ENCODE data around the gene G3BP2.

G3BP2 gene

DNA sequence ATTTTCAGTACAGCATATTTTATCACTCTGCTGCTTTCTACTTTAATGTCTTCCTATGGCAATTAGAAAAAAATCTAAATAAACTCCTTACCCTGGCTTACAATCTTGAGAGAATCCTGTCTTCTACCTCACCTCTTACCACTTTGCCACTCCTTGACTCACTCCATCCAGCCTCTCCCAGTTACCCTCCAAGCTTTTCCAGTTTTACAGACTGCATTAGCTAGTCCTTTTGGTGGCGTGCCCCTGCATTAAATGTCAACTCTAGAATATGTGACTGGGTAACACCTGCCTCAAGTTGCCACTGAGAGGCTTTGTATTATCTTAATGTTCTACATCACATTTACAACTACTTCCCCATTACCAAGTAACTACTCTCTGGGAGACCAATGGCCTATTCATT, 35.4 kb downstream of the G3BP2 start:
- no peak for DNase-seq (ENCODE audit: low spot score)

DNA sequence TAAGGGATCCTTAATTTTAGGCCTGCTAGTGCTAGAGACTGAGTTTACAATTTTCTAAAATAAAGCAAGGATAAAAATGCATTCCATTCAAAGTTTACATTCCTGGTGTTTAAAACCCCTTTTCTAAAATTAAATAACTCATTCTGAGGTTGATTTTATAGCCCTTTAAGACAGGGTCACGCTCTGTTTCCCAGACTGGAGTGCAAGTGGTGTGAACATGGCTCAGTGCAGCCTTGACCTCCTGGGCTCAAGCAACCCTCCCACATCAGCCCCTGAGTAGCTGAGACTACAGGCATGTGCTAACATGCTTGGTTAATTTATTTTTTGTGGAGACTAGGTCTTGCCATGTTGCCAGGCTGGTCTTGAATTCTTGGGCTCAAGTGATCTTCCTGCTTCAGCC, 36.0 kb downstream of the G3BP2 start:
- DNase-seq (ENCODE audit: low spot score), result no peak

DNA sequence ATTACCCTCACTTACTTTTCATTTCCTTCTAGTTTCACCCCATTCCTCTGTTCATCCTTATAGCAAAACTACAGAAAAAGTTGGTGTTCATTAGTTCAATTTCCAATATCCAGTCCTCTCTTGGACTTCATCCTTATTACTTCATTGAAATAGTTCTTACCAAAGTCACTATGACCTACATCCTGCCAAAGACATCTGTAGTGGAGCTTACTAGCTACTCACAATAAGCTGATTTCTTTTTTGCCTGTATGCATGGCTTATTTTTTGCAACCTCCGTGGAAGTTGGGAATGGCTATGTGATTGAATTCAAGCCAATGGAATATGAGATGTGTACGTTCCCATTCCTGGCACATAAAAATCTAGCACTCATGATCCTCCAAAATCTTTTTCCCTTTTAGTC, 38.3 kb downstream of the G3BP2 start:
- no peak for DNase-seq (ENCODE audit: low spot score)

DNA sequence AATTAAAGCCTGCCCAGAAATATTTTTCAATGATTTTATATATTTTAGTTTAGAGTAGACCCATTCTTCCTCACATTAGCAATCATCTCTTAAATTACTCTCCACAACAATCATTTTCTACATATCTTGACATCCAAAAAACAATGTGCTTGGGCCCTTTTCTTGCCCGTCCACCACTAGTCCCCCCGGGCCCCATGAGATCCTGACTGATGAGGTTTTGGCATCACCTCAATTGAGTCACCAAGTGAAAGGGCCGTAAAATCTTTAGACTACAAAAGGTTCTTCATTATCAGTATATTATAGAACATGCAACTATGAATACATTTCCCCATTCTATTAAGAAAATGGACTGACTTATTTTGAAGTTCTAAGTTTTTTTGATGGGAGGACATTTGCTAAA, 38.9 kb downstream of the G3BP2 start:
- no peak for DNase-seq (ENCODE audit: low spot score)

DNA sequence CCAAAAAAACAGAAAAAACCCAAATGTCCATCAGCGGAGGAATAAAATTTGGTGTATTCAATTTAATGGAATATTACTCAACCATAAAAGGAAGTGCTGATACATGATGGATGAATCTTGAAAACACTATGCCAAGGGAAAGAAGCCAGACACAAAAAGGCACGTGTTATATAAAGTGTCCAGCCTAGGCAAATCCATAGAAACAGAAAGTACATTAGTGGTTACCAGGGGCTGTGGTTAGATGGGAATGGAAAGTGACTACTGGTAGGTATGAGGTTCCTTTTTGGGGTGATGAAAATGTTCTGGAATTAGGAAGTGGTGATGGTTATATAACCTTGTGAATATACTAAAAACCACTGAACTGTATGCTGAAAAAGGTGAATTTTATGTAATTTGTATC, 39.4 kb downstream of the G3BP2 start:
- DNase-seq (ENCODE audit: low spot score), result no peak

DNA sequence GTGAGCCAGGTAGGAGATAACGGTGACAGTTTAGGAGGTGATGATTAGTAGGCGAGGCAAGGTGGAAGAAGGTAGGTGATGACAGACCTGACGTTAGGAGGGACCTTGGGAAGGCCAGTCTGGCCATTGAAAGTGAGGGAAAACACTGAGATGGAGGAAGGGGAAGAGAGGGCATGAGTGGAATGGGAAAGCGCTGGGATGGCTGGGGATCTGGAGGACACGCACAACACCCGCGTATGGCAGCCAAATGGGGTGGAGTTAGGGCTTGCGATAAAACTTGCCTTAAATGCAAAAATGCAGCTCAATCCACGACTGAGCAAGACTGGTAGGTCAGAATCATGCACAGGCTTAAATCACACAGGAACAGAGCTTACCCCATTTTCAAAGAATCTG, 42.3 kb downstream of the G3BP2 start:
- DNase-seq (ENCODE audit: low spot score), result no peak

DNA sequence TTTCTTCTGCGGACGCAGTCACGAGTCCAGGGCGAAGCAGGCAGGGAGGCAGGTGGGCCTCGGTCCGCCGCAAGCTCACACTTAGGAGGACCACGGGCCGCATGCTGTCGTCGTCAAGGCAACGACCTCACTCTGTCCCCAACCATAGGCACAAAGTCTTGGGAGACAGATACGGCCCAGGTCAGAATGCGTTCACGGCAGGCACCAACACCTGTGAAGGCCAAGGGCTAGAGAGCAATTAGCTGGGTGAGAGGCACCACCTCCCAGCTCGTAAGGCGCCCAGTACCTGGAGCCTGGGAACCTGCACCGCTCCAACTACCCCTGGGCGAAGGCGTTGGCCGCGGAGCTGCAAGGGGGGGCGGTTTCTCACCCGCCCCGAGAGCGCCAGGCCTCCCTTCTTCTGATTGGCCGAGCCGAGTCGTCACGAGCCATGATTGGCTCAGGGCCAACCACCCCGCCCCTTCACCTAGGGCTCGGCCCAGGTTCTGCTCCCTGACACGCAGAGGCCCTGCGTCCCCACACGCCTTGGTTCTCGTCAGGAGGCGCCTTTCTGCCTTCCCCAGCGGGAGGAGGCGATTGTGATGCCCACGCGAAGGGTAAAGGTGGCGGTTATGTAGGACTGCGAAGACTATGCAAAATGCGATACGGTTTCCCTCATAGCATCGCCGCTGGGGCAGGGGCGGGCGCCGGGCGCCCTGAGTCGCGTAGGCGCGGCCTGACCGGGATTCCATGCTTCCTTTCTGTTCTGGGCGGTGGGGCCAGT, 42.9 kb downstream of the G3BP2 start, which contains the start of gene CDKL2:
TSS of gene CDKL2 (minus strand) at position 355 of the 763 bp plus-strand sequence. CDS start 4,540 bp downstream, outside the sequence.
- DNase-seq (ENCODE audit: low spot score), result peak; percentile 94

DNA sequence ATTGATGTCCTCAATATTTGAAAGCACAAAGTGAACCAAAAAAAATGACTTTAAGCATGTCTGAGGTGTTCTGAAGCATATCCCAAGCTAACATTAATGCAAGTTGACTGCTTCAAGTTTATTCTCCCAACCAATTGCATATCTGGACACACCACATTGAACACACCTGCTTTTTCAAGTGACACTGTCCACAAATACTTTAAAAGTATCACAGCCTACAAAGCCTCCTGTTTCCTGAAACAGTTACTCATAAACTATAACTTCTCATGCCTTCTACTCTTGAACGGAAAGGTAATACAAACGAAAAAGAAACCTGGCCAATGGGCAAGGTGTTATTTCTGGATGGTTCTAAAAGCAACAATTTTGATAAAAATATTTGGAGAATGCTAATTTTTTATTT, 44.0 kb downstream of the G3BP2 start:
- DNase-seq (ENCODE audit: low spot score), result no peak

DNA sequence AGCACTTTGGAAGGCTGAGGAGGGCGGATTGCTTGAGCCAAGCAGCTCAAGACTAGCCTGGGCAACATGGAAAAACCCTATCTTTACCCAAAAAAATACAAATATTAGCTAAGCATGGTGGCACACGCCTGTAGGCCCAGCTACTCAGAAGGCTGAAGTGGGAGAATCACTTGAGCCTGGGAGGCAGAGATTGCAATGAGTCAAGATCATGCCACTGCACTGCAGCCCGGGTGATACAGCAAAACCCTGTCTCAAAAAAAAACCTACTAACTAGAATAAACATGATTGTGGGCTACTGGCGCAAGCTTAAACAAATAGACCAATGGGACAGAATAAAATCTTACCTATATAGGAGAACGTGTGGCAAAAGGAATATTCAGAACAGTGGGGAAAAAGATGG, 50.2 kb downstream of the G3BP2 start:
- DNase-seq (ENCODE audit: low spot score), result no peak

DNA sequence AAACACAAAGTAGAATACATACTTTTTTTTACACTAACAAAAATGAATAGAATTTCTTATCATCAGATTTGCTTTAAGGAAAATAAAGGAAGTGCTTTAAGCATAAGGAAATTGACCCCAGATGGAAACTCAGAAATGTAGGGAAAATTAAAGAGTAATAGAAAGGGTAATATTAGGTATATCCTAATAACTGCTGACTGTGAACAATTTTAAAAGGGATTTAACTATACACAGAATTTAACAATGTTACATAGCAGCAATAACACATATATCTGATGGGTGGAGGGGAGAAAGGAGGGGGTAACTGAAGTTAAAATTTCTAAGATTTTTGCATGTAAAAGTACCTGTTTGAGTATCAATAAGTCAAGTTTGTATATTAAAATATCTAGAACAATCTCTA, 51.5 kb downstream of the G3BP2 start:
- DNase-seq (ENCODE audit: low spot score), result no peak

DNA sequence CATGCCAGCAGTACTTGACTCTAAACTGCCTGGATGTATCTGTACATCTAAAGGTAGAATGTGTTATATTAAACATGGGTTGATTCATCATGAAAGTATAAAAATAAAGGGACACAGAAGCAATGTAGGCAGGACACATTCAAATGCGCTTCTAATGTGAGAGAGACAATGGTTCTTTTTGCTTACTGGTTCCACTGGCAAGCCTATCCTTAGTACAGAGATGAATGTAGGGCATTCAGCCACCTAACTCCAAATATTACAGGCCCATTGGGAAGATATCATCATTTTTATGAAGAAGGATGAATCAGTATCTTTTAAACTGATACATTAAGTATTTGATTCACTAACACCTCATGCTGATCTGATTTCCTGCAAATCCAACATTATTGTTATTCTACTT, 60.9 kb downstream of the G3BP2 start:
- DNase-seq (ENCODE audit: low spot score), result no peak

DNA sequence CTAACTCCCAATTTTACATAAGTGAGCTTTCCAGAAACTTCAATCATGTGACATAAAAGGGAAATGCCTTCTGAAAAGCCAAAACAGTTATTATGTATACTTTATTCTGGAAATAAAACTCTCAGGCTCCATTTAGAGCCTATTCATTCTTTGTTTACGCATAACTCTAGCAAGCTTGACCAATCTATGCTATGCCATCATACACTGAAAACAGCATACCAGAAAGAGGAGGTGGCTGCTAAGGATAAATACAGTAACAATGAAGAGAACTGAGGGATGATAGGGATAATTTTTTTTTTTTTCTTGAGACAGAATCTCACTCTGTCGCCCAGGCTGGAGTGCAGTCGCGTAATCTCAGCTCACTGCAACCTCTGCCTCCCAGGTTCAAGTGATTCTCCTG, 67.3 kb downstream of the G3BP2 start:
- DNase-seq (ENCODE audit: low spot score), result no peak

DNA sequence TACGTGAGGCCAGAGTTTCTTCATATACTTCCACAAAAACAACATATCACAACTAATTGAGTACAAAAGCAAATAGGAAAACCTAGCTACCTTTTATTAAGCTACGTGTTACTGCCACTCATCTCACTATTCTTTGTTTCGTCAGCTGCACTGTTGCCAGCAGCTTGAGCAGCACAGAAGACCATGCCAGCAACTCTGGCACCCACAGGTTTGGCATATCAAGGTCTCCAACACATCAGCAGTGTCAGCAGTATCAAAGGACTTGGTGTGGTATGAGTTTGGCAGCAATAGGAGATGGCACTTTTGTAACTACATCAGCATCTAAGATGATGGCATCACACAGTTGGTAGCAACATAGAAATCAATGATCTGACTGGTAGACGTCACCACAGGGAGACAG, 73.6 kb downstream of the G3BP2 start:
- no peak for DNase-seq (ENCODE audit: low spot score)

DNA sequence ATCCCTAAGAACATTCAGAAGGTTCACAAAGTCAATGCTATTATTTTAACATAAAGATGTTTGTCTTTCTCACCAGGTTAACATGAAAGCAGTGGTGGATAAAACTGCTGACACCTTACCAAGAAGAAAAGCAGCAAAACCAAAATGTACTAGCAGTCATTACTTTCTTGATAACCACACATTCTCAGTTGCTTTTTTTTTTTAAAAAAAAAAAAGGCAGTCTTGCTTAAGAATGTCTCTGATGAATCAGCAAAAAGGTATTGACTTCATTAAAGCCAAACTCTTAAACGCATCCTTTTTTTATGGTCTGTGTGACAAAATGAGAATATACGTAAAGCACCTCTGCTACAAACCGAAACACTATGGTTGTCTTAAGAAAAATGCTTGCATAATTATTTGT, 74.8 kb downstream of the G3BP2 start:
- no peak for DNase-seq (ENCODE audit: low spot score)

DNA sequence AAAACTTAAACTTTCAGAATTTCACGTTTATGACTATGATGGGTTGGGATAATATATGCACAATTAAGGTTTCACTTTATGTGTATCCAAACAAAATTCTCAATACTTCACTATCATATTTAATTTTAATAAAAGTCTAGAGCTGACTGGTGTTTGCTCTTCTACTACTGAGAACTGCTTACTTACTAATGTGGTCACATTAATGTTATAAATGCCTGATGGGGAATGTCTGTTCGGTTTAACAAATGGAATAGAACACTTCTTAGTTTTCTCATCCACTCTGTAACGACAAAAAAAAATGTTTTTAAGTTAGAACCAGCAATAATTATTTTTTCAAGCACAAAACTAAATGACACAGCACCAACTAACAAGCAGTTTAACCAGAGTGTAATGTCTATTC, 77.2 kb downstream of the G3BP2 start:
- DNase-seq (ENCODE audit: low spot score), result no peak

DNA sequence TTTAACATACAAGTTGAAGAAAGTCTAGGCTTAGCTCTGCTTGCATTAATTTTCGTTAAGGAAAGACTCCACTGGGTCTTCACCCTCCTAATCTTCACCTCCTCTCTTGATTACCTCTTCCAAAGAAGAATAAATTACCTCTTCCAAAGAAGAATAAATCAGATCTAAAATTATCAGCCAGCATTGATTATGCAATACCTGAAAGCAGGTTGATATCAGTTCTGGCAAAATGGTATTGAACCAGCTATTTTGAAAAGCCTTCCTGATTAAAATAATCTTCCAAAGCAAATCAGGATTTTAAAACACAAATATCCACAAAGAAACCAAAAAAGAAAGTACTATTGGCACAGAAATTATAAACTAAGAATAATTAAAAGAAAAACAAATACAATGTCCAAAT, 79.8 kb downstream of the G3BP2 start:
- DNase-seq (ENCODE audit: low spot score), result no peak

Measured in CD4-positive, alpha-beta T cell treated with Interleukin-2 at 100 ng/mL for 4 hours (primary cell).